Cortex of kidney (tissue), 1 donor: ENCODE data around the gene B3GAT2.

Experiments
- DNase-seq: peaks from one replicate; lab custom pipeline; 2025; lab: John Stamatoyannopoulos, UW

Gene B3GAT2

GRCh38 chr6:70842541-70842940 lies 114.3 kb downstream of the B3GAT2 start:
- DNase-seq: no peak

DNA sequence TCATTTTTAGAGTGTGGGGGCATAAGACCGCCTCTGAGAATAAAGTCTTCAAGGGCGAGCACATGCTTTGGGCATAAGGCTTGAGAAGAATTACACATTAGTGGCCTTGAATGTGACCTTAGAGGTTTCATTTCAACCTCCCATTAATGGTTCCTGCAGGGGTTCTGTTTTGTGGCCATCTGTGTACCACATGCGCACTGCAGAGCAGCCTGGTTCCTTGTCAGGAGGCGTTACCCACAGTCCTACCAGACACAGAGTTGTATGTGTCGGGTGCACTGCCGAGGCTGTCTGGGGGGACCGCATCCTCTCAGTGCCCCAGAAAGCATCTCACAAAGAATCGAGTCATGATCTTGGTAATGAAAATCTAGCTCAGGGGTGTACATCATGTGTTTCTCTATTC lies 115.7 kb downstream of the B3GAT2 start:
- DNase-seq: no peak

GRCh38 chr6:70839286-70840266 lies 117.3 kb downstream of the B3GAT2 start:
- no peak for DNase-seq

DNA sequence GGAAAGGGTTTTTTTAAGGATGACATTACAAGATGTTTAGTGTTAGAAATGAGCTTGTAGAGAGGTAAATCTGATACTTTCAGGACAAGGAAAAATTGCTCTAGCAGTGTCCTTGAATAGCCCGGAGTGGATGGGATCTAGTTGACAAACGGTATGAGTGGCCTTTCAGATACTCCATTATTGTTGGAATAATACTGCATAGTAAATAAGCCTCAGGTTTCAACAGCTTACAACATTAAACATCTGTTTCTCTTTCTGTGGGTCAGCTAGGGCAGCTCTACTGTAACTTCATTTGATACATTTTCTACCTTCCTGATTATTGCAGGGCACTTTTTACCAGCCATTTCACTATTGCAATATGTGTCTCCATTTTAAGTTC lies 118.0 kb downstream of the B3GAT2 start:
- no peak for DNase-seq

DNA sequence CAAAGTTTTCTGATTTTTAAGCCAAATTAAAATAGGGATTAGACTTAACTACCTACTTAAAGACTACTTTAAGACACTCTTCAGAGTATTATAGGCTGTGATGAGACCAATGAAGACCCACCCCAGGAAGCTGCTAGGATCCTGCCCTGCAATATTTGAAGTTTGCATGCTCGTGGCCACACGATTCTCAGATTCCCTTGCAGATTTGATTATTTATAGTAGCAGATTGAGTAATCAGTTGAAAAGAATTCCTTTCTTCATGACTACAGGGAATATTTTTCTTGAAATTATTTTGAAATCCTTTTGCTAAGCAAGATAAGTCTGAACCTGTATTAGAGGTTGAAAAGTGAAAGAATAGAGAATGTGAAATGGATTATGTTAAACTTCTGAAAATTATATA lies 122.3 kb downstream of the B3GAT2 start:
- DNase-seq: no peak

GRCh38 chr6:70831427-70831826 lies 125.4 kb downstream of the B3GAT2 start:
- DNase-seq: no peak

DNA sequence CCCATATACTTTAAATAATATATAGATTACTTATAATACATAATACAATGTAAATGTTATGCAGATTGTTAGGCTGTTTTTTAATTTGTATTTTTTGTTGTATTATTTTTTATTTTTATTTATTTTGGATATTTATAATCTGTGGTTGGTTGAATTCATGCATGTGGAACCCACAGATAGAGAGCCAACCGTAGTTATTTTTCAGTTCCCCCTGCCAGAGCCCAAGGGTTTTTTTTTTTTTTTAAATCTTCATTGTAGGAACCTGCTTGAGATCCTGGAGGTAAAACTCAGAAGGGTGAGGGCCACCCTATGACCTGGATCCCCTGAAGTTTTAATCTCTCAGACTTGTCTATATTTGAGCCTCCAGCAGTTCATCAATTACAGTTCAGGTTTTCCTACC lies 133.2 kb downstream of the B3GAT2 start:
- DNase-seq: no peak

DNA sequence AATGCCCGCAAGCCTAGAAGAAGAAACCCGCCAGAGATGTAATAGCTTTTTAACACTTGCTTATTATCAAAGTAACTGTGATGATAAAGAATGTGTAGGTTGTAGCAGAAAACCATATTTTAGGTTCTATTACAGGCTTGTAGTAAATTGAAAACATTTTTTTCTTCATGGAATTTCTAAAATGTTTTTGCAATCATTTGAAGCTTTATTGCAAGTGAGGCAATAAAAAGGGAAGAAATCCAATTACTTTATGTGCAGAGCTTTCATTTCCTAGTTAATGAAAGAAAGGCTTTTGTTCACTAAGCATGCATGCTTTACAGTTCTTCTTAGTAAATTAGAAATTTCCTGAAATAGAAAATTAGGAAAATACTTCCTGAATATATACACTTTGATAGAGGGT lies 135.1 kb downstream of the B3GAT2 start:
- DNase-seq: no peak

DNA sequence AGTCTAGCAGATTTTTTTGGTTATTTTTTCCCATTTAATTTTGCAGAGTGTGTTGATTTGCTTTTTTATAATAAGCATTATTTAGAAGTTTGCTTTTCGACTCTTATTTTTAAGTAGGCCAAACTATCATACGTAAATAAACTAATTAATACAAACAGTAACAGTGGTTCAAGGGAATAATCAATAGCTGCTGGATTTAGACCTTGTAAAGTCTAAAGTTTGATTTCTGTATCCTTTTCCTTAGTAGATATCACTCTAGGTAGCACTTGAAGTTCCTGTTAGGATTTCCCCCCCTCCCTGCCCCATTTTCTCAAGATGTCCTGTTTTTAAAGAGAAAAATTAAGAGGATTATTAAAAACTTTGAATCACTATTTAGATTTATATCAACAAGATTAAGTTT lies 136.1 kb downstream of the B3GAT2 start:
- DNase-seq: no peak

DNA sequence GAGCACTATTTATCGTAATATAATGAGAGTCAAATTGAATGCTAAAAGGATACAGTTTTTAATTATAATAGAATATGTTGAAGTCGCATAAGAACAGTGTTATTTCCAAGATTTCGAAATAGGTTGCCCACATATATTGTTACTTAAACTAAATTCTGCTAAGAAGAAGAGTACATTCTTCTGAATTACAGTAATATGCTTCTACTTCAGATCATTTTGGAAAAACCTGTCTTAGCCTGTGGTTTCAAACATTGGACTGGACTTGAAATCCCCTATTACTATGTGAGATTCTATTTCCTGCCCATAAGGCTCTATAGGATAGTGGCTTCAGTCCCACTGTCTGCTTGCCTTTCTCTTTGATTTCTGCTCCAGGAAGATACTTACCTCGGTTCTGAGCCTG lies 137.2 kb downstream of the B3GAT2 start:
- DNase-seq: no peak

DNA sequence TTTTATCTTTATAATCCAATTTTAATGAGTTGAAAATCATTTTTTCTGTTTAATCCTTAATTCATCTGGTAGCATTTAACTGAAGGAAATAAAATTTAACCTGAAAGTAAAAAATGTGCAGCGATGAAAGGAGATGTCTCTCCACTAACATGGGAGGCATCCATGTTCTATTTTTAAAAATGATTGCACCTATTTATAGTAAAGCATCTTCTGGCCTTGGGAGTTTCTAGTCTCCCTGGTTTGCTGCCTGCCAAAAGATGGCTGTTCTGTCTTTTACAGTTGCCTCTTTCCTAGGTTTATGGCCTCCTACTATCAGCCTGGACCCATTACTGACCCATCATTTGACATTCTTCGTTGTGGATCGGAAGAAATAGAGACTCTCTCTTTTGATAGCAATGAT lies 143.0 kb downstream of the B3GAT2 start:
- no peak for DNase-seq

GRCh38 chr6:70811788-70812187 lies 145.1 kb downstream of the B3GAT2 start:
- no peak for DNase-seq
